HG02973 (cell line): ENCODE results near the gene NEU4.
"Not testable (repeated sequence)": the region's sequence is repeated elsewhere in the genome, so short reads cannot be mapped to it uniquely, and the experiment has no call there.

Source experiments
- ATAC-seq: cut with Tn5 transposase; IDR thresholded peaks from one replicate; pipeline ENCODE4 v1.9.1; 2021; ENCODE audit warnings: moderate library complexity; ENCODE audit not compliant: unreplicated experiment

Gene NEU4

DNA sequence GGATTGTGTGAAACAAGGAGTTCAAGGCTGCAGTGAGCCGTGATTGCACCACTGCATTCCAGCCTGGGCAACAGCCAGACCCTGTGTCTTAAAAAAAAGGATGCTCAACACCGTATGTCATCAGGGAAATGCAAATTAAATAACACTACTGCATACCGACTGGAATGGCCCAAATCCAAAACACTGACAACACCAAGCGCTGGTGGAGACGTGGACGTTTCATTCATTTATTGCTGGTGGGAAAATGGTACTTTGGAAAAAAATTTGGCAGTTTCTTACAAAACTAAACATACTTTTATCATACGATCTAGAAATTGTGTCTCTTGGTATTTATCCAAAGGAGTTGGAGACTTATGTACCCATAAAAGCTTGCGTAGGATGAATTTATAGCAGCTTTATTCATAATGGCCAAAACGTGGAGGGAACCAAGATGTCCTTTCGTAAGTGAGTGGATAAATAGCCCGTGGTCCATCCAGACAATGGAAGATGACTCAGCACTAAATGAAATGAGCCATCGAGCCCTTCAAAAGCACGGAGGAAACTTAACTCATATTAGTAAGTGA, 24.2 kb downstream of the NEU4 start:
- ATAC-seq = no peak

DNA sequence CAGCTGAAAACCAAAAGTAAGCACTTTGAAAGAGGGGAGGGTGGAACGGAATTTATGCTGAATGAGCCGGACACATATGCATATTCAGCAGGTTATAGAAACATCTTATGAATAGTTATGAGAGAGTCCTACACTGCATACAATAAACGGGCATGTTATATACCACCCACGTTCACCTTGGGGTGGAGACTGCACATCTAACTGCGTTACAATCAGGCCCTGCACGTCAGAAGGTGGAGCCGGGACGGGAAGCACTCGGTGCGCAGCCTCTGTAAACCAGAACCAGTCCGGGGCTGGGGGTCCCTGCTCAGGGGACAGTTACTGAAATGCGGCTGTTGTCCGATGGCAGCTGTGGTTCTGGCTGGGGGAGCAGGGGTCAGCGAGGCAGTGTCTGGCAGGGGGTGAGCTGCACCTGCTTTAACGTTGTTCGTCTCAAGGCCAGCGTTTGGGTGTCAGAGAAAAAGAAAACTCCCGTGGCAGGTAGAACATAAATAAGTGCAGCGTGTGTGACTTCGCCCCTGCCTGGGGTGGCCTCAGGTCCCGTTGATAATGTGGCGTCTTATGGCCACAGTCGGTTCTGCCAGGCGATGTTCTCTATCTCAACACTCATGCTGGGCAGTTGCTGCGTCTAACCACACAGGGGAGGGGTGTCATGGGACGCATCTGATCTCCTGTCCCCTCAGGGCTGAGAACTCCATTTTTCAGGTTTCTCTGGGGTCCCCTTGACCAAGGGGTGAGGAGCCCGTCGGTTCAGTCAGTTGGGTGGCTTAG, 24.9 kb downstream of the NEU4 start:
- not testable (repeated sequence) for ATAC-seq

DNA sequence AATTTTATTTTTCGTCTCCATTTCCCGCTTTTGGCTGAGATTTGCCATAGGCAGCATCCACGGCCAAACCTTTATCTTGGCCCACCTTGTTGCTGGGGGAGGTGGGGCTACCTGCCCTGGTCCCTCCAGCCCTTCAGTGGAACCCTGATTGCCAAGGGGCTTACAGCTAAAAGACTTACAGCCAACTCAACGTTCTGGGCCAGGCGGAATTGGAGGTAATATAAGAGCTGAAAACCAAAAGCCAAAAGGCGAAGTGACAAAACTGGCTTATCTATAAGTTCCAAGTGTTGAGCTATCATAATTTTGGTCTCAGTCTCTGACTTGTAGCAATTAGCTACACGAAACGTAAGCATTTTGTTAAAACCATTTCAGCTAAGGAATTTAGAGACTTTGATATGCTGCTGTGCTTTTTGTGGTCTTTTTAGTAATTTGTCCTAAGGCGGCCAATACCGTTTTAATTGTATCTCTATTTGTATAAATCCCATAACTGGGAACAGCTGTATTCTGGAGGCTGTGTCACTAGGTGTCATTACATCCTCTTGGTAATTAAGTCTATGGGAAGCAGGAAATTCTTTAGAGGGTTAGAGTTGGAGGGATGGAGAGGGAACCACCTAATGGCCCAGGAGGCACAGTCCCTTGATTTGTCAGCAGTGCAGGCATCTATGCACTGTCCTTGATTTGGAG, 25.7 kb downstream of the NEU4 start:
- no peak for ATAC-seq

DNA sequence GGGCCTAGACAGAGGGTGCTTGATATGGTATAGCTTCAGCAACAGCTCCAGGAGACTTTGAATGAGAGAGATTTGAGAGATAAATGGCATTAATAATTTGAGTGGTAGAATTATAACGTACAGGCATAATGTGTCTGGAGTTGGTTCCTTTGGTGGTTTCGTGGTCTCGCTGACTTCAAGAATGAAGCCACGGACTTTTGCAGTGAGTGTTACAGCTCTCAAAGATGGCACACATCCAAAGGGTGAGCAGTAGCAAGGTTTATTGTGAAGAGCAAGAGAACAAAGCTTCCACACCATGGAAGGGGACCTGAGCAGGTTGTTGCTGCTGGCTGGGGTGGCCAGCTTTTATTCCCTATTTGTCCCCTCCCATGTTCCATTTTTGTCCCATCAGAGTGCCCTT, 26.6 kb downstream of the NEU4 start:
- ATAC-seq = no peak

DNA sequence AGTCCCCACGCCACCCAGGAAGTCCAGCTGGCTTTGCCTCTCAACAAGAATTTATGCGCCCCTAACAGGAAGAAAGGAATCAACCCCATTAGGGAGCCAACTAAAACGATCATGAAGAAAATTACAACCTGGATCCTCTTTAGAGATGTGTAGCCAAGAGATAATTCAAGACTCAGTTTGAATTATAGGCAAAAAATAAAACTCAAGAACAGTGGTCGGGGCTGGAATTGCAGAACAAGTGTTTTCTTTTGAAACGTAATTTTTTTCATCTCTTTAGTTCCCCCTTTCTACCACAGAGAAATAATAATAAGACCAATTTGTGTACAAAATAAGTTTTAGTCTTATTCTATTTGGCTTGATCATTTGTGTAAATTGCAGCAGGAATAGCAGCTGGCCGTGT, 27.3 kb downstream of the NEU4 start:
- ATAC-seq = no peak

DNA sequence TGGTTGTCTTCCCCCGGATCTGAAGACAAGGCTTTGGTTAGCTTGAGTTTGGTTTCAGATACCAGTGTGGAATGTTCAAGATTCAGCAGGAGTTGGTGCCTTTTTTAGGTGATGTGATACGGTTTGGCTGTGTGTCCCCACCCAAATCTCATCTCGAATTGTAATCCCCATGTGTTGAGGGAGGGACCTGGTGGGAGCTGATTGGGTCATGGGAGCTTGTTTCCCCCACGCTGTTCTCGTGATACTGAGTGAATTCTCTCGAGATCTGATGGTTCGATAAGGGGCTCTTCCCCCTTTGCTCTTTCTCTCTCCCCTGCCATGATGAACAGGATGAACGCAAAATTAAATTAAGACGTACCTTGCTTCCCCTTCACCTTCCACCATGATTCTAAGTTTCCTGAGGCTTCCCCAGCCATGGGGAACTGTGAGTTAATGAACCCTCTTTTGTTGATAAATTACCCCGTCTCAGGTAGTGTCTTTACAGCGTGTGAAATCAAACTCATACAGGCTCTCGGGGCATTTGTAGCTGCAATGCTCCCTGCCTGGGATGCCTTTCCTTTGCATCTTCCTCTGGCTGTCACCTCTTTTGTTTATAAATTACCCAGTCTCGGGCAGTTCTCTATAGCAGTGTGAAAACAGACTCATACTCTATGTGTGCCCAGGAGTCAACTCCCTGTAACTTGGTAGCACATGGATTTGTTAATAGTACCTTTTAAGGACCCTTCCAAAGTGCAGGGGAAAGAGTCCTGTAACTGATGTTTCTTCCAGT, 28.4 kb downstream of the NEU4 start:
- ATAC-seq = no peak

DNA sequence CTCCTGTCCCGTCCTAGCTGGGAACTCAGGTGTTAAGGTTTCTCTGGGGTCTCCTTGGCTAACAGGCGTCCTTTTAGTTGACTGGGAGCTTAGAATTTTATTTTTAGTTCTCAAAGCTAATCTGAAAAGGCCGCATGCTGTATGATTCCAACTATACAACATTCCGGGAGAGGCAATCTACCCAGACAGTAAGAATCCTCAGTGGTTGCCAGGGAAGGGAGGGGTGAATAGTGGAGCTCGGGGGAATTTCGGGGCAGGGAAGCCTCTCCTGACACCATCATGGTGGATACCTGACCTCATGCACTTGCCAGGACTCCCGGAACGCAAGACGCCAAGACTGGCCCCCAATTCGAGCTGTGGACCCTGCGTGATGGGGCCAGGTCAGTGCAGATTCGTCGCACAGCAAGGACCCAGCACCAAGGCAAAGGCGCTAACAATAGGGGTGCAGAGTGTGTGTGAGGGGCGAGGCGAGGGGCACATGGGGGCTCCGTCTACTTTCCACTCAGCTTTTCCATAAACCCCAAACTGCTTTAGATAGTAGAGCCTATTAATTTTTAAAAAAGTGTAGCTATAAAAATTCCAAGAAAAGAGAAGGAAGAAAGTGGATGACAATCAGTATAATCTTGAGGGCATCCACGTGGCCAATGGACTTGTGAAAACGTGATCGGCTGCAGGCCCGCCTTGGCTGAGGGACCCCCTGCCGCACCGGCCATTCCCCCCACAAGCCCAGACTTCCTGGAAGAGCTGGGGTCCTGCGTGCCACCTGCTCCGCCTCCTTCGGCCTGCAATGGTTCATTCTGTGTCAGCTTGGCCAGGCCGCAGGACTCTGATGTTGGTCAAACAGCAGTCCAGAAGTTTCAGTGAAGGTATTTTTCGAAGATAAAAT, 32.4 kb downstream of the NEU4 start:
- no peak for ATAC-seq

DNA sequence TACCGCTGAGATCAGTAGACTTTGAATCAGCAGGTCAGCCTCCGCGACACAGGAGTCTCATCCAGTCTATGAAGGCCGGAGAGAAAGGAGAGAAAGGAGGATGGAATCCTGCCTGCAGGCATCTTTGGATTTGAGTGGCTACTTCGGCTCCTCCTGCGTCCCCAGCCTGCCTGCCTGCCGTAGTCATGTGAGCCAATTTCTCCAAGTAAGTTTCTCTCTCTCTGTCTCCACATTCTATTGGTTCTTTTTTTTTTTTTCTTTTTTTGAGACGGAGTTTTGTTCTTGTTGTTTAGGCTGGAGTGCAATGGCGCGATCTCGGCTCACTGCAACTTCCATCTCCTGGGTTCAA, 33.0 kb downstream of the NEU4 start:
- ATAC-seq = no peak

DNA sequence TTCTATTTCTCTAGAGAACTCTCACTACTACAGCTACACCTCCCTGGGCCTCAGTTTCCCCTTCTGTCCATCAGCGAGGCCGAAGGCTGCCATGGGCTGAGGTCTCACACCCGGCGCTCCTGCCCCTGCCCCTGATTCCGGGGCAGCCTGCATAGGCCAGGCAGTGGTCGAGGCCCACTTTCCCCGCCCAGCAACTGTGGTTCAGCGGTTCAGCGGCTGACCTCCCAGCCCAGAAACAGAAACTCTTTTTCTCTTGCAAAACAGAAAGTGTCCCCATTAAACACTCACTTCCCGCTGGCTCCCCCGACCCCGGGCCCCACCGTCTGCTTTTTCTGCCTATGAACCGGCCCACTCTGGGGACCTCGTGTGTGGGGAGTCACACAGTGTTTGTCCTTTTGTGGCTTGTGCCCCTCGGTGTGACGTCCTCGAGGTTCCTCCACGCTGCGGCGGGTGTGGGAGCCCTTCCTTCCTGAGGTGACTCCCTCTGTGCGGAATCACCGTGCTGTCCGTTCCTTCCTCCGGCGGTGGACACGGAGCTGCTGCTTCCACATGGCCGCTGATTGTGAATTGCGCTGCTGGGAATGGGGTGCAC, 33.7 kb downstream of the NEU4 start:
- no peak for ATAC-seq

DNA sequence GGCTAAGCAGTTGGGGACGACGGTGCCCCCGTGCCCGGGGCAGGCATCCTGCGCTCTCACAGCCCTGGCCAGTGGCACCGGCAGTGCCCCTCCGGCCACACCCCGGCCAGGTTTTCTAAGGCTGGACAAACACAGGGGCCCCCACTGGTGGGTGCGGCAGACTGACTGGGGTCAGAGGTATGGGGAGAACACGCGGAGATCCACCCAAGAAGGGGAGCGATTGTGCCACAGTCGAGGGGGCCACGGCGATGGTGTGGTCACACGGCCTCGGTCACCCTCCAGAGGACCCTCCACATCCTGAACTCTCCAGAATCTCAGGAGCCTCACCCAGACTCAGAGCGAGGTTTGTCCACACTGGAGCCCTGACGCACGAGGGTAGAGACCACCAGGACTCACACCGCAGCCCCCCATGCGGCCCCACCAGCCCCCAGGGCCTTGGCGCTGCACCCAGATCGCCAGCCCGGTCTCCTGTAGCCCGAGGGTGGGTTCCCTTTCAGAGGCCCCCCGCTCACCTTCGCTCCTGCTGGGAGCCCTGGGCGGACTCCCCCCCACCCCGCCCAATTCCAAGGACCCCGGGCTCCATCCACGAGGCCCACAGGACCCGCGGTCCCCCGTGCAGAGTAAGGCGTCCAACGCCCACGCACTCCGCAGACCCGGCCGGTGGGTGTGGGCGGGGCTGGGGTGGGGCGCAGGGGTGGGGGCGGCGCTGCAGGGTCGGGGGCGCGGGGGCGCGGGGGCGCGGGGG, 34.5 kb downstream of the NEU4 start:
- no peak for ATAC-seq

DNA sequence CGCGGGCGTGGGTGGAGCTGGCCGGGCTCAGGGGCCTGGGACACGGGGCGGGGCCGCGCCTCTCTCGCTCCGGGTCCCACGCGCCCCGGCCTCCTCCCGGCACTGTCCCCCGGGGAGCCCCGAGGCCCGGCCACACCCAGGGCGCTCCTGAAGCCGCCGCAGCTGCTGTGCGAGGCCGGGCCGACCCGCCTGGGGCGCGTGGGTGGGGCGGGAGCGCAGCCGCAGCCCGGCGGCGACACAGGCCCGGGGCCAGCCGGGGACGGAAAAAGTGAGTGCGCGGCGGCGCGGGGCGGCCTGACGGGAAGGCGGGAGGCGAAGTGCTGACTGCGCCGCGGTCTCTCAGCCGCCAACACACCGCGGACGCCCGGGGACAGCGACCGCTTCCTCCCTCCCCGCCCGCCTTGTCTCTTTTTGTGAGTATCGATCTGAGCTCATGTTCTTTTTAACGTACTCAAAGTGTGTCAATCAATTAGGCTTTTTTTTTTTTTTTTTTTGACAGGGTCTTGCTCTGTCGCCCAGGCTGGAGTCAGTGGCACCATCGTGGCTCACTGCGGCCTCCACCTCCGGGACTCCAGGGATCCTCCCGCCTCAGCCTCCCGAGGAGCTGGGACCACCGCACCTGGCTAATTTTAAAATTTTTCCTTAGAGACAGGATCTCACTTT, 35.2 kb downstream of the NEU4 start:
- peak; percentile 73 for ATAC-seq

DNA sequence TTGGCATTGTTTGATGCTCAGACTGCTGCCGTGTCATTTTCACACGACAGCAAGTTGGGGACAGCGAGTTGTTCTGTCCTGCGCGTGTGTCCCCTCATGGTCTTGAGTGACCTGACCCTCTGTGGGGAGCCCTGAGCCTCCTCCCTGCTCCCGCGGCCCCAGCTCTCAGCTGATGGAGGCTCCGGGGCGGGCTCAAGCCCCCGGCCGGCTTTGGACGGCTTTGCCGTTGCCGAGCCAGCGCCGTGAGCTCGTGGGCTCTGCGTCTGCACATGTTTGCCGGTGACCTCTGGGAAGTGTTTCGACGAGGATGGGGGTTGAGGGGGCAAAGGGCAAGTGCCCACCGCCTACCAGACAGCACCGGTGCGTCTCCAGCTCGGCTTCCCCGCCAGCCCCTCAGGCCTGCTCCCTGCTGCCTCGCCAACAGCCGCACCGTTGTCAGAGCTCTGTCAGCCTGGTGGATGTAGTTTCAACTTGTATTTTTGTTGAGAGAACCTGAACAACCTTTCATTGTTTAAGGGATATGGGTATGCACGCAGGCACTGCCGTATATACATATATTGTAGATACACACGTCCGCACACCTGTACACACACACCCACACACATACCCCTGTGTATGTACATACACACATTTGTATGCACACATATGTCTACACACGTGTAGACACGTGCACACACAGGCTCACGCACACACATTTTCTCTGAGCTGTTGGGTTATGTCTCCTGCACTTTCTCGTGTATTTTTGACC, 36.0 kb downstream of the NEU4 start:
- no peak for ATAC-seq

DNA sequence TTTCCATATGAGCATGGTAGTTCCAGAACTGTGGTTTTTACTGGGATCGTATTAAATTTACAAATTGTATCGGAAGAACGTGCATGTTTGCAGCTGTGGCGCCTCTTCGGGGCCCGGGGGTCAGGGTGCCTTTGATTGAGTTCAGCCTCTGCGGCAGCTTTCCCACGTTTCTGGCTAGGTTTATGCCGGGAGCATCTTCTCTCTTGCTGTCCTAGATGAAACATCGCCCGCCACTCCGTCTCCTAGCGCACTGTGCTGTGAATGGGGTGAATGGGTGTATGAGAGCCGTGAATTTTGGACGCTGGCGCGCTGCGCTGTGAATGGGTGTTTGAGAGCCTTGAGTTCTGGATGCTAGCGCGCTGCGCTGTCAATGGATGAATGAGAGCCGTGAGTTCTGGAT, 37.4 kb downstream of the NEU4 start:
- no peak for ATAC-seq

DNA sequence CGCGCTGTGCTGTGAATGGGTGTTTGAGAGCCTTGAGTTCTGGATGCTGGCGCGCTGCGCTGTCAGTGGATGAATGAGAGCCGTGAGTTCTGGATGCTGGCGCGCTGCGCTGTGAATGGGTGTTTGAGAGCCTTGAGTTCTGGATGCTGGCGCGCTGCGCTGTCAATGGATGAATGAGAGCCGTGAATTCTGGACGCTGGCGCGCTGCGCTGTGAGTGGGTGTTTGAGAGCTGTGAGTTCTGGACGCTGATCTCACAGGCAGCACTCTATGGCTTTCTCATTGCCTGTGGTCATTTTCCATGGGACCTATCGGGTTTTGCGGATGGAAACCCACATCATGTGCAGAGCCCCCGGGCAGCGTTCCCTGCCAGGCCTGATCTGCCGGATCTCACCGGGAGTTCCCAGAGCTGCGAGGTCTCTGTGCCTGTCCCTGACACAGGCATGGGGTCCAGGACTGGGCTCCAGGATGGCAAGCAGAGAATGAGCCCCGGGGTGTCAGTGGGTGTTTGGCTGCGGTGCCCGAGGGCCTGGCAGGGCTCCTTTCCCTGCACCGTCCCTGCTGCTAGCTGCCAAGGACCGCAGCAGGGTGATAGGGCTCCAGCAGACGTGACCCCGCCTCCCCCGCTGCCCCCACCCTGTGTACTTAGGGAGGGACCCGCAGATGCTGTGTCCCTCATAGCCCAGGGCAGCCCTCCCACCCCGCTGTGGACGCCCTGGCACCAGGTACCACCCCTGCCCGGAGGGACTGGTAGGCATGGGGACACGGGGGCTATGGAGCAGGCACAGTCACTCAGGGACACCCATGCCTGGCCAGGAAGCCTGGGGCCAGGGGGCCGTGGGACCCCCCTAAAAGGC, 40.0 kb downstream of the NEU4 start:
- ATAC-seq = no peak

DNA sequence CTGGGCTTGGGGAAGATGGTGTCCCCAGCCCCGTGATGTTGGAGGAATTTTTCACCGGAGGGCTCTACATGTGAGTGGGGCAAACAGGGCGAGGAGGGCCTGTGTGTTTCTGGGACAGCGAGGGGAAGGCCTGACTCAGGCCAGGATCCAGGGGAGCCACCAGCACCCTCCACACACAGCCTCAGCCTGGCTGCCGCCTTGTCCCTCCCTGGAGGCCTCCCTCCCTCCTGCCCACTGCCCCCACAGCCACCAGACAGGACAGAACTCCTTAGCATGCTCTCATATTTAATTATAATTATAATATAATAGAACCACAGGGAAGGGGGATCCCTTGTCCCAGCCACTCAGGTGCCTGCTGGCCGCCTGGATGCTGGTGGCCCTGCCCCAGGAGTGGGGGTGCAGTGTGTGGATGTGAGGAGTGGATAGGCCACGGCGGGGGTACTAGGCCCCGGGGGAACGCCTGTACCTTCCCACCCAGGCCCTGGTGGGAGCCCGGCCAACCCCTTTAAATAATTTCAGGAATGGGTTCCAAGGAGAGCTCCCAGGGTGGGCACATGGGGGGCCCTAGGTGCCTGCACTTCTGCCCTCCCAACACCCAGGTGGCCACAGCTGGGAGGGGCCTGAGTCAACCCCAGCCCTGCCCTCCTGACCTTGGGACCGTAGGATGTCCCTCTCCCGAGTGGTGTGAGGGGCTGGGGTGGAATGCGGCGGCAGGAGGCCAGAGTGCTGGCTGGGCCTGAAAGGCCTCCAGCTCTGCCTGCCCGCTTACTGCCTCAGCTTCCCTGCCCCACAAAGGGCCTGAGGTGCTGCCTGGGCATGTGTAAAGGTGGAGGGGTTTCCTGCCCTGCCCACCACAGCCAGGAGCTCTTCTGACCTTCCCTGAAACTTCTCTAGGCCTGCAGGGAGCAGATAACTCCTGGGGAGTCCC, 40.9 kb downstream of the NEU4 start:
- no peak for ATAC-seq

DNA sequence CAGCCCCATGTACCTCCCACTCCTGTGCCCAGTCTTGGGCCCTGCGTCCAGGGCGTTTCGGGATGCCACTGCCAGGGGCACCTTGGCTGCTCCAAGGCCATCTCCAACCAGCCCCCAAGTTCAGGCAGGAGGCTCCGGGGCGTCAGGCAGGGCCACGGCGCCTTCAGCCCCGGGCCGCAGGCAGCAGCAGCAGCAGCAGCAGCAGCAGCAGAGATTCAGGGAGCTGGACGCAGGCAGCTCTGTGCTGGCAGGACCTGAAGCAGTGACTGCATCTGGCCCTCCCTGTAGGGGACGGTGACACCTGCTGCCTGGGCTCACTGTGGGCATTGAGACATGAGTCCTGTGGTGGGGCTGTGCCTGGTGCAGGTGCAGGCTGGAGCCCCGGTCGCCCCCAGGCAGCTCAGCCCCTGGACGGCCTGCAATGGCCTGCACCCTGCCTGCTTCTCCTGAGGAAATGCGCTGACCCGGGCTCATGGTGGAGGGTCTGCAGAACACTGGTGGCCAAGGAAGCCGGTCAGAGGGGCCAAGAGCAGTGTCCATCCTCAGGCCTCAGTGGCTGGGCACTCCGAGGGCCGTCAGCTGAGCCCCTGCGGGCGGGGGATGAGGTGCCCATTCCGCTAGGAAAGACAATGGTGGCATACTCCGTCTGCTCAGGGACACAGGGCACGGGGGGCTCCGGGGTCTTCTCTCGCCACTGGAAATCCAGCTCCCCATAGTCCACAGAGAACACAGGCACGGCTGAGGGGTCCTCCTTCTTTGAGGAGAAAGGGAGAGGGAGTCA, 41.7 kb downstream of the NEU4 start:
- no peak for ATAC-seq
